ACHN (cell line): ENCODE data around the gene MOSPD3.

Experiments
- DNase-seq: peaks from one replicate; pipeline ENCODE4 v3.0.0-alpha.2; 2015
- in situ Hi-C: cut with HindIII; loops from 2 replicates; pipeline ENCODE4 v1.10.0; 2017; ENCODE audit warnings: low sequenced_read_pairs, low pct_ligation_motif_present, low pct_unique_long_range_greater_than_20kb

The MOSPD3 gene

DNA sequence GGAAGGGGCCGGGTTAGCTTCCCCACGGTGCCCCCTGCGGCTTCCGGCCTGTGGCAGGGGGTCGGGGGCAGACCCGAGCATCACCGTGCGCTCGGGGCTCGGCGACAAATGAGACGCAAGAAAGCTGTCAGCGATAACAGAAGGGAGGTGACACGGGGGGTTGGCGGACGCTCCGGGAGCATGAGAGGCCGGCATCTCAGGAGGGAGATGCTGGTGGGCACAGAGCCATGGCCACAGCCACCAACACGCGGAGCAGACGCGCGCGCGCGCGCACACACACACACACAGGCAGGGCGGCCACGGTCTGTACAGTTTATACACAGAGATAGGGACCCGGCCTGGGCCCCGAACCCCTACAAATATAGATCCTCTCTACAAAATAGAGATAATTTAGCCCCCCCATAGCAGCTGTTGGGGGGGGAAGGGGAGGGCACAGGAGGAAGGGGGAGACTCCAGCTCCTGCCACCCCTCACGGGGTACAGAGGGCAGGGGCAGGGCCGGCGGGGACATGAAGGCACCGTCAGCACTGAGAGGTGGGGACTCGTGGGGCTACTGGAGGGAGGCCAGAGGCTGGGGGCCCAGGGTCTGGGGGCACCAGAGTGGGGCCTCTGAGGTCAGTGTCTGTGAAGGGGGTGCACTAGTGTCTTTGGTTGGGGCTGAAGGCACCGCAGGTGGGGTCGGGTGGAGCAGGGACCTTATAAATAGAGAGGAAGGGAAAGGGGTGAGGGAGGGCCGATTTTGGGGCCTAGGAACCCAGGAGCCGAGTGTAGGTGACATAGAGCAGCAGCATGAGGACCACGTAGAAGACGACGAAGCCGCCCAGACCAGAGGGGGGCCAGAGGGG is 37.8 kb upstream of the MOSPD3 start:
- in situ Hi-C loops, result no loop called here
- no peak for DNase-seq

DNA sequence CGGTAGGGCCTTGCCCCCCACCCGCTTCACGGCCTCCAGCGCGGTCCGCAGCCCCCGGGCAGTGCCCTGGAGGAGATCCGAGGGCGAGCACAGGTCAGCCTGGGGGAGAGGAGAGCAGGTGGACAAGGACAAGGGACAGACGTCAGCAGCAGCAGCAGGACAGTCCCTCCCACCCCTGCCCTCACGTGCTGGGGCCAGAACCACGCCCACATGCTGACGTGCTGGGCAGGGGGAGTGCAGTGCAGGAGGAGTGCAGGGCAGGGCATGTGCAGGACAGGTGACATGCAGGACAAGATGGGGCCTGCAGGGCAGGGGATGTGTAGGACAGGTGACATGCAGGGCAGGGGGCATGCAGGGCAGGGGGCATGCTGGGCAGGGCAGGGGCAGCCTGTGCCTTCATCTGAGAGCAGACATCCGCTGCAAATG is 37.1 kb upstream of the MOSPD3 start:
- in situ Hi-C loops, result no loop called here
- DNase-seq, result no peak

DNA sequence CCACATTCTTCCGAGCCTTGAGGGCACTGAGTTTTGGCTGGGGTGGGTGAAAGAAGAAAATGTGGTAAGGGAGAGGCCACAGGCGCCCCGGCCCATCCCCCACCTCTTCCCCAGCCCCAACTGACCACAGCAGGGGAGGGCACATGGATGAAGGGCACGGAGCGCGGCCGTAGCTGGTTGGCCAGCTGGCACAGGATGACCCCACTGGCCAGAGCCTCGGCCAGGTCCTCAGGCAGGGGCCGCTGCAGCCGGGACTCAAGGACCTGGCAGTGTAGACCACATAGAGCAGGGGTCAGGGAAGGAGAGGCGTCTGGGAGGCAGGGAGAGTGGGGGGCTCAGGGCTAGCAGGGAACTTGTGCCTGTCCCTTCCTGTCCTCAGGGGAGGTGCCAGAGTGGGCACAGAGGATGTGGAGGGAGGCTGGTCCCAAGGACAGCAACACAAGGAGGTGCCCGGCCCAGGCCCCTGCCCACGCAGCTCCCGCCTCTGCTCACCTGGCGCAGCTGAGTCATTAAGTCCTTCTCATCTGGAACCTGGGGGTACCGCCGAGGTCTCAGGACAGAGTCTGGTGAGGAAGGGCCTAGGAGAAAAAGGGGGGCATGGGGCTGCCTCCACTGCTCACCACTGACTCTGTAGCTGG is 36.5 kb upstream of the MOSPD3 start:
- in situ Hi-C loops, result no loop called here
- no peak for DNase-seq

DNA sequence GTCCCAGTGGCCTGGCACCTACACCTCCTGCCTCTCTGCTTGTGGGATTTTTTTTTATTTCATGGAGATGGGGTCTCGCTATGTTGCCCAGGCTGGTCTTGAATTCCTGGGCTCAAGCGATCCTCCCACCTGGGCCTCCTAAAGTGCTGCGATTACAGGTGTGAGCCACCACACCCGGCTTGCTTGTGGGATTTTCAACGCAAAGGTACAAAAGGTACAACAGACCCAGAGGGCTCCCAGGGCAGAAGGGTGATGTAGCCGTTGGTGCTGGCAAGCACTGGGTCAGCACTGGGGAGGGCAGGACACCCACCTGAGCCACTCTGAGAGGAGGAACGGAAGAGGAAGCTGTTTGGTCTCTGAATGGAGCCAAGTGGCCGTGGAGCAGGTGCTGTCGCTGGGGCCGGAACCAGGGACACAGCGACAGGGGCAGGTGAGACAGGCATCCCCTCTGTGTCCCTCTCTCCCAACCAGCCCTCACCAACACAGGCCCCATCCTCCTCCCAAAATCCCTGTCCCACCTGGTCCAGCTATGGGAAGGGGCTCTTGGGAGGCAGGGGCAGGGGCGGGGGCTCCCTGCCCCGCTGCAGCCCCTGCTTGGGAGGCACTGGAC is 35.9 kb upstream of the MOSPD3 start:
- no peak for DNase-seq
- in situ Hi-C loops, result no loop called here

- DNase-seq, result no peak
- in situ Hi-C loops, result no loop called here
Measured at GRCh38 chr7:100577103-100577502, 35.2 kb upstream of the MOSPD3 start.

GRCh38 chr7:100577507-100577906 is 34.8 kb upstream of the MOSPD3 start:
- DNase-seq, result no peak
- in situ Hi-C loops, result no loop called here

DNA sequence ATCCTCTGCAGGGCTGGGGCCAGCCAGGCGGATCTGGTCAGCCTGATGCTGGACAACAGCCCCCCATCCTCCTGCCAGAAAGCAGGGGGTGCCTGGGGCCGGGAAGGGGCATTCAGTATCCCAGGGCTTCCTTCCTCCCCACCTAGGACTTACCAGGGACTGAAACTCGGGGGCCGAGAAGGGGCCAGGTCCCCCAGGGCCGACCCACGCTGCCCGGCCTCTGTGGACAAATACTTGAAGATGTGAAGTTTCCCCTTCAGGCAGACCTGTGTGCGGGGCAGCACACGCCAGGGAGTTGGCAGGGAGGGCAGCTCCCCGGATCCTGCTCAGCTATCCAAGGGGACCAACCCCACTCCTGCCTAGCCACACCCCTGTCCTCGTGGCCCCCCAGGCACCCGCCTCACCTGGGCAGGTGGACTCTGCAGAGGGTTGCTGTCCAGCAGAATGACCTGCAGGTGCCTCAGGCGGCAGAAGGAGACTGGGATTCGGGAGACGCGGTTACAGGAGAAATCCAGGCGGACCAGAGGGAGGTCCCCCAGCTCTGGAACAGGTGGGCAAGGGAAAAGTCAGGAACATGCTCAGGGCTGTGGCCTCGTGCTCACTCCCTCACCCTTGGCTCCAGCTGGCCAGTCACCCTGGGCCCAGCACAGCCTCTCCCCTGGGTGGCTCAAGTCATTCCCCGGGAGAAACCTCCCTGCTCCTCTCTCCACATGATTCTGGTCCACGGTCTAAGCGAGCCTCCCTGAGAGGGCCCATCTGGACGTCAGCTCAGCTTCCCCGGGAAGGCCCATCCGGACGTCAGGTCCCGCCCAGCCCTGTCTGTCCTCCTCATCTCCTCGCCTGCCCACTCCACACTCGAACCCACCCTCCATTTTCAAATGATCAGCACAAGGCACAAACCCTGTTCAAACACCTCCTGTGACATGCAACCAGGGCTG is 33.8 kb upstream of the MOSPD3 start:
- in situ Hi-C loops, result no loop called here
- no peak for DNase-seq

DNA sequence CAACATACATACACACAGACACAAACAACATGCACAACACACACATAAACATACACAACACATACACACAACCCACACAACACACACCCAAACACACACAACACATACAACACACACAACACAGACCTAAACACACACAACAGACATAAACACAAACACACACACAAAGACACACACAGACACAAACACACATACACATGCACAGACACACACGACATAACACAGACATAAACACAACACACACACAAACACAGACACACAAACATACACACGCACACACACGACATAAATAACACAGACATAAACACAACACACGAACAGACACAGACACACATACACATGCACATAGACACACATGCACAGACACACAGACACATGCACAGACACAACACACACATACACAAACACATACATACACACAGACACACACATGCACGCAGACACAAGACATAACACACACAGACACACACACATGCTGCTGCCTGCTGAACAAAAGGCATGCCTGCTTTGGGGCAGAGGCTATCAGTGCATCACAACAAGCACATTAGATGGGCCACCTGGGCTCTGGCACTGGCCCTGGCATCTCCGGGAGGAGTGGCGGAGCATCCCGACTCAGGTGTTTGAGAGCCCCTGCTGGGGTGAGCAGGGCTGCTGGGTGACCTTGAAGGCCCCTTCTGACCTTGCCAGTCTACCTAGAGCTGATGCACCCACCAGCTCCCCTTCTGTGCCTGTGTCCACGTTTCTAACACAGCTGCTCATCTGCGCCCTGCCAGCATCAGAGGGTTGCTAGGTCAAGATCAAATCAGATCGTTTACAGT is 31.7 kb upstream of the MOSPD3 start:
- in situ Hi-C loops, result no loop called here
- DNase-seq, result no peak

DNA sequence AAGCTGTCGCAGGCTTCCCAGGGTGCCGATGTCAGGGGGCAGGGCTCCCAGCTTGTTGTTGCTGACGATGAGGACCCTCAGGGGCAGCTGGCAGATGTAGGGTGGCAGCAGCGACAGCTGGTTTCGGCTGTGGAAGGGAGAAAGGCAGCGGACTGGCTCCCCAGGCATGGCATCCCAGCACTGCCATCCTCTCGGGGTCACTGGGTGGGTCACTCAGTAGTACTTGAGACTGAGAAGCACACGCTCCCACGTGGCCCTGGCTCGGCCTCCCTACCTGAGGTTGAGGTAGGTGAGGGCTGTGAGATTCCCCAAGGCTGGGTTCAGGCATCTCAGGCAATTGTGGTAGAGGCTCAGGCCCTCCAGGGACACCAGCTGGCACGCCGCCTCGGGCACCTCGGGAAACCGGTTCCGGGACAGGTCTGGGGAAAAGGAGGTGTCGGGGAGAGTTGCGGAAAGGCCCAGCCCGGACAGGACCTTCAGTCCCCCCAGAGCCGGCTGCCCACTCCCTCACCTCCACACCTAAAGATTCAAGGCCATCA is 30.2 kb upstream of the MOSPD3 start:
- DNase-seq, result no peak
- in situ Hi-C loops, result no loop called here

DNA sequence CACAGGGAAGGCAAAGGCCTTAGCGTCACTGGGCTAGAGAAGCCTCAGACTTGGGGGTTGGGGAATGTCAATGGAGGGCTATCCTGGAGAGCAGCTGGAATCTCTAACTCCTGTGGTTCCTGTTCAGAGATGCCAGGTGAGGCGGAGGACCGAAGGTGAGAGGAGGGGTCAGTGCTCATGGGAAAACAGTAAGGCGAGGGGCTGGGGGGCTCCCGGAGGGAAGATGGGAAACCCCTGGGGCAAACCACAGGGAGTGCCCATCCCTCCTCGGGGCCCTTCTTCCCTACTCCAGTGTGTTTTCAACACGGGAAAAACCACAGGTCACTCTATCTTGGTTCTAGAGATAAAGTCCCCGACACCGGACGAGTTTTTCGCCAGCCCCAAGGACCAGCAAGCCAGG is 29.7 kb upstream of the MOSPD3 start:
- DNase-seq, result no peak
- in situ Hi-C loops, result no loop called here

GRCh38 chr7:100583132-100584053 is 28.9 kb upstream of the MOSPD3 start:
- no peak for DNase-seq
- in situ Hi-C loops, result no loop called here

- in situ Hi-C loops, result no loop called here
- DNase-seq, result no peak
Measured at GRCh38 chr7:100584054-100584682, 28.2 kb upstream of the MOSPD3 start.

- DNase-seq, result peak; percentile 60
- in situ Hi-C loops, result no loop called here
Measured at GRCh38 chr7:100584683-100585510, 27.4 kb upstream of the MOSPD3 start.

GRCh38 chr7:100585511-100586265 is 26.7 kb upstream of the MOSPD3 start, which contains the start of gene LRCH4:
LRCH4 (minus strand) TSS chr7:100586129; CDS start chr7:100586100, 29 bp downstream.
- in situ Hi-C loops, result no loop called here
- DNase-seq, result peak; percentile 46
